ENCODE measurements around the gene CCDC90B. TPM values are rescaled to one million over a fixed set of nuclear protein-coding genes. Genes with fewer than 3 reads are reported as not detected.
A peak's percentile ranks its signal among the peaks of the same experiment; 100 is the strongest.

The CCDC90B gene
- total RNA-seq, 1 experiment from 2014 or later, result 32.2 TPM

DNA sequence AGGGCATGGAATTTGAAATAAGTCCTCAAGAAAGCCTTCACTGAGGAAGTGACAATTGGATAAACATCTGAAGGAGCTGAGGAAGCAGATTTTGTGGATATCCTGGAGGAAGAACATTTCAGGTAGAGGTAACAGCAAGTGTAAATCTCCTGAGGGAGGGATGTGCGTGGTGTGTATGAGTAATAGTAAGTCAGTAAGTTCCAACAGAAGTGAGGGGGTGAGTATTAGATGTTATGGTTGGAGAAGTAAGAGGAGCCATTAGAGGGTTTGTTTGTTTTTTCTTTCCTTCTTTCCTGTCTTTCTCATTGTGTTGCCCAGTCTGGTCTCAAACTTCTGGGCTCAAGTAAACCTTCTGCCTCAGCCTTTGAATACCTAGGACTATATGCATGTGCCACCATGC, 63.7 kb downstream of the CCDC90B start:
- H2AFZ ChIP-seq, result no peak overlapping the region
- H3F3A ChIP-seq (ENCODE audit: insufficient read depth, low read depth), result no peaks in the 10 kb centered on the region
- no peaks in the 10 kb centered on the region for H3K79me2 ChIP-seq (ENCODE audit: low read depth)
- no peaks in the 10 kb centered on the region for H3K9me2 ChIP-seq (ENCODE audit: insufficient read depth)
- H3K9me3 ChIP-seq (ENCODE audit: insufficient read depth, low read depth), result no peaks in the 10 kb centered on the region
- H3K4me2 ChIP-seq, result no peak overlapping the region
- H3K27me3 ChIP-seq (ENCODE audit: insufficient read depth, low read depth), result no peaks in the 10 kb centered on the region
- no TSS peak for BruUV-seq (replicated peaks)
- no peaks in the 10 kb centered on the region for H3K36me3 ChIP-seq (ENCODE audit: low read depth)
- intact Hi-C loops (cut with micrococcal nuclease; ENCODE audit: unreplicated experiment), result no loop called here
- H3K4me3 ChIP-seq, result no peak overlapping the region
- DNase-seq, result no peak
- TF ChIP-seq, protein P1, sequence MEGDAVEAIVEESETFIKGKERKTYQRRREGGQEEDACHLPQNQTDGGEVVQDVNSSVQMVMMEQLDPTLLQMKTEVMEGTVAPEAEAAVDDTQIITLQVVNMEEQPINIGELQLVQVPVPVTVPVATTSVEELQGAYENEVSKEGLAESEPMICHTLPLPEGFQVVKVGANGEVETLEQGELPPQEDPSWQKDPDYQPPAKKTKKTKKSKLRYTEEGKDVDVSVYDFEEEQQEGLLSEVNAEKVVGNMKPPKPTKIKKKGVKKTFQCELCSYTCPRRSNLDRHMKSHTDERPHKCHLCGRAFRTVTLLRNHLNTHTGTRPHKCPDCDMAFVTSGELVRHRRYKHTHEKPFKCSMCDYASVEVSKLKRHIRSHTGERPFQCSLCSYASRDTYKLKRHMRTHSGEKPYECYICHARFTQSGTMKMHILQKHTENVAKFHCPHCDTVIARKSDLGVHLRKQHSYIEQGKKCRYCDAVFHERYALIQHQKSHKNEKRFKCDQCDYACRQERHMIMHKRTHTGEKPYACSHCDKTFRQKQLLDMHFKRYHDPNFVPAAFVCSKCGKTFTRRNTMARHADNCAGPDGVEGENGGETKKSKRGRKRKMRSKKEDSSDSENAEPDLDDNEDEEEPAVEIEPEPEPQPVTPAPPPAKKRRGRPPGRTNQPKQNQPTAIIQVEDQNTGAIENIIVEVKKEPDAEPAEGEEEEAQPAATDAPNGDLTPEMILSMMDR (conservative IDR thresholded peaks at IDR 0.05), result no peak
- TF ChIP-seq EZH2 (IDR thresholded peaks at IDR 0.05; ENCODE audit: low read depth), result no peak
- H3K4me1 ChIP-seq (replicated peaks; ENCODE audit: insufficient read depth), result peaks cover 3% of the 10 kb centered on the region; the same call in 1 of the 2 replicates
- ChIA-PET CTCF (no interaction called here), POLR2A (ENCODE audit: unreplicated experiment) (no interaction called here)
- H4K20me1 ChIP-seq (ENCODE audit: insufficient read depth), result no peaks in the 10 kb centered on the region
- no peak overlapping the region for H3K27ac ChIP-seq

DNA sequence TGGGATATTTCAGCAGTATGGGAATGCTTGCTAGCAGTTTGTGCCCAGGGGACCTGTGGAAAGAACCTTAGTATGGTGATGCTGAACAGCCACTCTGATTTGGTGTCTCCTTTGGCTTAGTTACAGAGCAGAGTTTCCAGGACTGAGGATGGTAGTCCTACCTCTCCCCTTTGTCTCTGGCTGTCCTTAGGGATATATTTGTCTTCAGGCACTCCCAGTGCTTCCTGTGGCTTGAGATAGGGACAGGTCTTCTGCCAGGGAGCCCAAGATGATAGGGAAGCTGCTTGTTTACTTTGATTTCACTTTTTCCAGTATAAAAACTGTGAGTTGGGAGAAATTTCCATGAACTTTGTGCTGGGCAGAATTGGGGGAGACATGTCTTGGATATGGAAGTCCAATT, 64.5 kb downstream of the CCDC90B start:
- DNase-seq, result no peak
- Histone ChIP-seq H3K27ac (no peak overlapping the region), H3K79me2 (ENCODE audit: low read depth) (no peaks in the 10 kb centered on the region), H3F3A (ENCODE audit: insufficient read depth, low read depth) (no peaks in the 10 kb centered on the region), H3K4me1 (replicated peaks; ENCODE audit: insufficient read depth) (peaks cover 3% of the 10 kb centered on the region; the same call in 1 of the 2 replicates), H3K4me3 (no peak overlapping the region), H3K9me3 (ENCODE audit: insufficient read depth, low read depth) (no peaks in the 10 kb centered on the region), H2AFZ (no peak overlapping the region), H3K9me2 (ENCODE audit: insufficient read depth) (no peaks in the 10 kb centered on the region), H4K20me1 (ENCODE audit: insufficient read depth) (no peaks in the 10 kb centered on the region), H3K36me3 (ENCODE audit: low read depth) (no peaks in the 10 kb centered on the region), H3K27me3 (ENCODE audit: insufficient read depth, low read depth) (no peaks in the 10 kb centered on the region), H3K4me2 (no peak overlapping the region)
- CTCF ChIA-PET, result no interaction called here
- no TSS peak for BruUV-seq (replicated peaks)
- no peak for TF ChIP-seq EZH2 (IDR thresholded peaks at IDR 0.05; ENCODE audit: low read depth)
- TF ChIP-seq, protein P1 (conservative IDR thresholded peaks at IDR 0.05), result no peak
- POLR2A ChIA-PET (ENCODE audit: unreplicated experiment), result no interaction called here
- intact Hi-C loops (cut with micrococcal nuclease; ENCODE audit: unreplicated experiment), result no loop called here

DNA sequence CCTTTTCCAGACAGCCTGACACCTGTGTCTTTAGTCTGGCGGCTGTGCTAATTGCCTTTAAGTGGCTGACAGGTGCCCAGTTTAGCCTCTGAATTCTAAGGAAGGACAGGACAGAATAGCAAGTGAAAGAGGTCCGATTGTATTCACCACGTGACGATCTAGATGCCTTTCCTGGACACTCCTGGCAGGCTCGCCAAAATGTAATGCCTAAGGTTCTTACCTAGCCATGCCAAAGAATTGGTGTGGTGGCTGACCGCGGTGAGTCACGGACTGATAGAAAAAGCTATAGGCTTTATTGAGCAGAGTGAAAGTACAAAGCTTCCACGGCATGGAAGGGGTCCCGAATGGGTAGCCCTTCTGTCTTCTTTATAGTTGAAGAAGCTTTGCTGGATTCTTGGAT, 65.9 kb downstream of the CCDC90B start:
- peak overlapping the region; percentile 63 for H3K4me2 ChIP-seq
- BruUV-seq (replicated peaks), result no TSS peak
- DNase-seq, result peak; percentile 25 to 71
- H3K9me3 ChIP-seq (ENCODE audit: insufficient read depth, low read depth), result no peaks in the 10 kb centered on the region
- no peaks in the 10 kb centered on the region for H3F3A ChIP-seq (ENCODE audit: insufficient read depth, low read depth)
- TF ChIP-seq, protein P1 (conservative IDR thresholded peaks at IDR 0.05), result no peak
- TF ChIP-seq EZH2 (IDR thresholded peaks at IDR 0.05; ENCODE audit: low read depth), result no peak
- peaks cover 3% of the 10 kb centered on the region; the same call in 1 of the 2 replicates for H3K4me1 ChIP-seq (replicated peaks; ENCODE audit: insufficient read depth)
- no peaks in the 10 kb centered on the region for H3K27me3 ChIP-seq (ENCODE audit: insufficient read depth, low read depth)
- no peaks in the 10 kb centered on the region for H3K9me2 ChIP-seq (ENCODE audit: insufficient read depth)
- ChIA-PET POLR2A (ENCODE audit: unreplicated experiment) (no interaction called here), CTCF (interaction anchor here (0.6 to 0.7 kb wide), 2 partner anchors 19 to 36 kb away, joined by 3 to 6 read pairs; no protein-coding TSS in a partner anchor)
- intact Hi-C loops (cut with micrococcal nuclease; ENCODE audit: unreplicated experiment), result no loop called here
- H3K27ac ChIP-seq, result no peak overlapping the region
- peak overlapping the region; percentile 36; the same call in 1 of the 2 replicates for H3K4me3 ChIP-seq
- H4K20me1 ChIP-seq (ENCODE audit: insufficient read depth), result no peaks in the 10 kb centered on the region
- no peaks in the 10 kb centered on the region for H3K36me3 ChIP-seq (ENCODE audit: low read depth)
- H3K79me2 ChIP-seq (ENCODE audit: low read depth), result no peaks in the 10 kb centered on the region
- H2AFZ ChIP-seq, result peak overlapping the region; percentile 72
